ENCODE data around the gene RABGAP1L.

DNA sequence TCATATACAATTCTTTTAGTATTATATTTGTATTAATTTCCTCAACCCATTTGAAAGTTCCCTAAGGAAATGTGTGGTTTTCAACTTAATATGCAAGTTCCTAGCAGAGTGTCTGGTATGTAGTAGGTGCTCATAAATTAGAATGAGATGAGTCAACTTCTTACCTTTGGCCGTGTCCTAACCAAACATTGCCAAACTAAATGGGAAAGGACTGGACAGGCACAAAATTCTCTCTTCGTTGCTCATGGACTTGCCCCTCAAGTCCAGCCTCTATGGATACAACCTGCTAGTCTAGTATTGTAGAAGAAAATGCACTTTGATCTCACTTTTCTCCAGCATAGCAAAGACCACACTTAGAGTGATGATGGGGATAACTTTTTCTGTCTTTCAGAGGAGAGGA lies 875.5 kb downstream of the RABGAP1L start:
- TF ChIP-seq, protein P1, sequence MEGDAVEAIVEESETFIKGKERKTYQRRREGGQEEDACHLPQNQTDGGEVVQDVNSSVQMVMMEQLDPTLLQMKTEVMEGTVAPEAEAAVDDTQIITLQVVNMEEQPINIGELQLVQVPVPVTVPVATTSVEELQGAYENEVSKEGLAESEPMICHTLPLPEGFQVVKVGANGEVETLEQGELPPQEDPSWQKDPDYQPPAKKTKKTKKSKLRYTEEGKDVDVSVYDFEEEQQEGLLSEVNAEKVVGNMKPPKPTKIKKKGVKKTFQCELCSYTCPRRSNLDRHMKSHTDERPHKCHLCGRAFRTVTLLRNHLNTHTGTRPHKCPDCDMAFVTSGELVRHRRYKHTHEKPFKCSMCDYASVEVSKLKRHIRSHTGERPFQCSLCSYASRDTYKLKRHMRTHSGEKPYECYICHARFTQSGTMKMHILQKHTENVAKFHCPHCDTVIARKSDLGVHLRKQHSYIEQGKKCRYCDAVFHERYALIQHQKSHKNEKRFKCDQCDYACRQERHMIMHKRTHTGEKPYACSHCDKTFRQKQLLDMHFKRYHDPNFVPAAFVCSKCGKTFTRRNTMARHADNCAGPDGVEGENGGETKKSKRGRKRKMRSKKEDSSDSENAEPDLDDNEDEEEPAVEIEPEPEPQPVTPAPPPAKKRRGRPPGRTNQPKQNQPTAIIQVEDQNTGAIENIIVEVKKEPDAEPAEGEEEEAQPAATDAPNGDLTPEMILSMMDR (IDR thresholded peaks at IDR 0.05), result no peak
- no peak for TF ChIP-seq POLR2A (IDR thresholded peaks at IDR 0.05)

Measured in lower leg skin (tissue), 3 donors.